GM21576 (cell line): Measurements from ENCODE around the gene MARCKS.

Experiments used
- ATAC-seq: cut with Tn5 transposase; IDR thresholded peaks from one replicate; pipeline ENCODE4 v1.9.1; 2021; ENCODE audit warnings: mild to moderate bottlenecking, moderate library complexity; ENCODE audit not compliant: unreplicated experiment

Gene MARCKS

DNA sequence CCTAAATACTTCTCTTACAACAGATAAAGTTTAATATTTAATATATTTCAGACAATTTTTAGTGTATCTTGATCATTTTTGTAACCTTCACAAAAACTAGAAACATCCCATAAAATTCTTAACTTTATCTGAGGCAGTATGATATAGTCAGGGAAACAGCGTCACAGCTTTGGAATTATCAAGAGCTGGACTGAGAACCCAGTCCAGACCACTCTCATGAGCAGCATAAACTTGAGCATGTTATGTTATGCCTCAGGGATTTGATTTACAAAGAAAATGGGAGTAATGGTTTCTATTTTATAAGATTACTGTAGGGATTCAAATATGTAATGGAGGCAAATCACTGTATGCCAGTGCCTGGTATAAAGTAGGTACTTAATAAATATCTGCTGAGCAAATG is 8.3 kb upstream of the MARCKS start:
- ATAC-seq = no peak

DNA sequence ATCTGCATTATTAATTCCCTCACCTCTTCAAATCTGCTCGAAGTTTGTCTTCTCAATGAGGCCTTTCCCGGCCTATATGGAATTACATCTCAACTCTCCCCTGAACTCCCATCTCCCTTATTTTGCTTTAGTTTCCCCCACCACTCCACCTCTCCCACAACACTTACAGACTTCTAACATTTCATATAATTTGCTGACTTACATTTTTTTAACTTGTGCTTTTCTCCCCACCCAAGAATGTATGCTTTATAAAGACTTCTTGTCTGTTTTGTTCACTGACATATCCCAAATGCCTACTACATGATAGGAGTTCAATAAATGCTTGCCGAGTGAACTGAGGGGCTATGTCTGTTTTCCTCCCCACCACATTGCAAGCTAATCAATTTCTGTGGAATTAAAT is 3.9 kb upstream of the MARCKS start:
- no peak for ATAC-seq

DNA sequence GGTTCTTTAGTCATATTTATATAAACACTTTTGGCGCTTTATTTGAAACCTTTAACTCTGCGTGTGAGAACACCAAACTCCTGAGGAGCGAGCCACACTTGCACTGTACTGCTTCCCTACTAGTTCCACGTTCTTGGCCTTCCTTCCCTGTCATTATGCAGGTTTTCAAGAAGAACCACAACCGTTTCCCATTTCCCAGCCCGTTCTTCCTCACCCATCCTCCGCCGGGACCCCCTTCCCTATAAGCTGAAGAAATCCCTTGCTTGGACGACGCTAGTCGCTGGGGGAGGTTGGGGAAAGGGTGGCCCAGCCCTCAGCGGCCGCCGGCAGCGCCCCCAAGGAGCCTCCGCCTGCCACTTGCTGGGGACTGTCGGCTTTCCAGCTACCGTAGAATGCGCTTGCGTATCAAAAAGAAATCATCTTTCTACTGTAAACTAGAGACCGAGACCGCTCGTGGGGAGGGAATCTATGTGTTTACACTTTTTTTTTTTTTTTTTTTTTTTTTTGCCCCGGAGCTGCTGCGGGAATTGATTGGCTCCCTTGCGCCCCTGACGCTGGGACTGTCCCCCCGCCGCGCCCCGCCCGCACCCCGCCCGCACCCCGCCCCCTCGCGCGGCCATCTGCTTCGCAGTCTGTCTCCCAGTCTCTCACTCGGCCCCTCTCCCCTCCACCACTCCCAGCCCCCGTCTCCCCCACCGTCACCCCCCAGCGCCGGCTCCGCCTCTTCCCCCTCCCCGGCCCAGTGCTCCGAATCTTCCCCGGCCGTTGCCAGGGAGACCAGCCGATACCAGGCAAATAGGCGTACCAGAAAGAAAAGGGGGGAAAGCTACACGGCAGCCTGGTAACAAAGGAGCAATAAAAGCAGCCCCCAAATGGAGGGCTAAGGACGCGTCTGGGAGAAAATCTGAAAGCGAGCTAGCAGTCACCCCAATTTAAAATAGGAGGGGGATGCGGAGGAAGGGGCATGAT is 2.3 kb upstream of the MARCKS start:
- ATAC-seq = peak; percentile 24

DNA sequence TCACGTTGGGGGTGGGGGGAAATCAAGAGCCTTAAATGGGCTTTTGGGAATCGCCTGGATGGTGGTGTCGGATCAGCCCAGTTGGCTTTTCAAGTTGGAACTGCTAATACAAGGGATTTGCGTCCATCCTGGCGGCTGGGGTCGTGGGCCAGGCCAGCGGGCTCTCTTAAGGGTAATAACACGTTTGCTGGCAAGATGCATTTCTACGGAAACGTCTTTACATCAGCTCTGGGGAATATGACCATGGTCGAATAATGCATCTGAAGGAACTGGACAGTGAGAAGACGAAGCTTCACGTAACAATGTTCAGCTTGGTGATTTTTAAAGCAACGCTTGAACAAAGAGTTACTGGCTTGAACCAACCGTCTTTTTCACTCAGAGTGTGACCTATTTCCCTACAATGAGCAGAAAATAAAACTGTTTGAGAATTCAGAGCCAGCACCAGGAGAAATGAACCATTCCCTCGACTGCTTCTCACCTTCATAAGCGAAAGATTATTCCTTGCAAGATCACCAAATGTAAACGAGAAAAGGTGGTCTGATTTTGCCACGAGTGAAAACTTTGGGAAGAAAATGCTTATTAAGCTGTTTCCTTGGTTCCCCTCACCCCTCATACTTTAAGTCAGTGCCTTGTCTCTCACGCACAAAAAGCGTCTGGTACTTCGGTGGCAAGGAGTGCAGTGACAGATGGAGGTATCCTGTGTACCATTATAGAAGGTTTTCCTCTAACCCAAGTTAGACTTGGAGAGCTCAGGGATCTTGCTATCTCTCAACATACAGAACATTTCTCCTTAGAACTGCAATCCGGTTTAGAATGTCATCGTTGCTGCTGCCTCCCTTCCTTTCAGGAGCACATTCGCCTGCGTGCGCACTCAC is 1.4 kb upstream of the MARCKS start:
- ATAC-seq = no peak

DNA sequence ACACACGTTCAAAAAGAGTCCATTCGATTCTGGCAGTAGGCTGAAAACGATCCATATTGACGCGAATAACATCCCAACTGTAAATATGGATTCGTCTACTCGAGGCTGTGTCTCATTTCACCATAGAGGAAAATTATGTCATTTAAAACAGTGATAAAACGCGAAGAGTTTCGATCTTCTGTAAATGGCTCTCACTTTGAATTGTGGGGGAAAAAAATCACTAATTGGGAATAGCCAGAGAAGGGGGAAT is 845 bp upstream of the MARCKS start:
- no peak for ATAC-seq

DNA sequence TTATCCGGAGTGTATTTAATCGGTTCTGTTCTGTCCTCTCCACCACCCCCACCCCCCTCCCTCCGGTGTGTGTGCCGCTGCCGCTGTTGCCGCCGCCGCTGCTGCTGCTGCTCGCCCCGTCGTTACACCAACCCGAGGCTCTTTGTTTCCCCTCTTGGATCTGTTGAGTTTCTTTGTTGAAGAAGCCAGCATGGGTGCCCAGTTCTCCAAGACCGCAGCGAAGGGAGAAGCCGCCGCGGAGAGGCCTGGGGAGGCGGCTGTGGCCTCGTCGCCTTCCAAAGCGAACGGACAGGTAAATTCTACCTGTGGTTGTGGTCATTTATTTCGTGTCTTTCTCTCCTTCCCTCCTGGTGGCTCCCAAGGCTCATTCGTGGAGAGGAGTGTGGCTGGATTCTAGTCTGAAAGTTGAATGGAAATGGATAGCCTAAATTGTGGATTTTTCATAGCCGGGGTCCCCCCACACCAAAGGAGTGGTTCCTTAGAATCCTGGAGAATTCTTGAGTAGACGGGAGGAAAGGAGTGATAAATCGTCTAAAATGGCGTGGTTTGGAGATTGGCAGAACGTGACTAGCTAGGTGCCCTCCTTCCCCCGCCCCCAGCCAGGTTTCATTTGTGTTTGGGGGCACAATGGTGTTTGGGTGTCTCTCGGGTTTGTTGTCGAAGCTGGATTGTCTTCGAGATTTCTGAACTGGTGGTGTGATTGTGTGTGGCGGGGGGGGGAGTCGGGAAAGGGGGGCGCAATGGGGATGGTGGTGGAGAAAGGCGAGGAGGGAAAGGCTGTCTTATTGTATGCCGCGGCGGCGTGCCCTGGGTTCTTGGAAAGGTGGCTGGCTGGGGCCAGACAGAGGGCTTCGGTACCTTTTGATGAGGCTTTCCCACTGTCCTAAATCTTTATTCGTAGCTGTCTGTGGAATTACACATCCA is 673 bp downstream of the MARCKS start:
- ATAC-seq = no peak

DNA sequence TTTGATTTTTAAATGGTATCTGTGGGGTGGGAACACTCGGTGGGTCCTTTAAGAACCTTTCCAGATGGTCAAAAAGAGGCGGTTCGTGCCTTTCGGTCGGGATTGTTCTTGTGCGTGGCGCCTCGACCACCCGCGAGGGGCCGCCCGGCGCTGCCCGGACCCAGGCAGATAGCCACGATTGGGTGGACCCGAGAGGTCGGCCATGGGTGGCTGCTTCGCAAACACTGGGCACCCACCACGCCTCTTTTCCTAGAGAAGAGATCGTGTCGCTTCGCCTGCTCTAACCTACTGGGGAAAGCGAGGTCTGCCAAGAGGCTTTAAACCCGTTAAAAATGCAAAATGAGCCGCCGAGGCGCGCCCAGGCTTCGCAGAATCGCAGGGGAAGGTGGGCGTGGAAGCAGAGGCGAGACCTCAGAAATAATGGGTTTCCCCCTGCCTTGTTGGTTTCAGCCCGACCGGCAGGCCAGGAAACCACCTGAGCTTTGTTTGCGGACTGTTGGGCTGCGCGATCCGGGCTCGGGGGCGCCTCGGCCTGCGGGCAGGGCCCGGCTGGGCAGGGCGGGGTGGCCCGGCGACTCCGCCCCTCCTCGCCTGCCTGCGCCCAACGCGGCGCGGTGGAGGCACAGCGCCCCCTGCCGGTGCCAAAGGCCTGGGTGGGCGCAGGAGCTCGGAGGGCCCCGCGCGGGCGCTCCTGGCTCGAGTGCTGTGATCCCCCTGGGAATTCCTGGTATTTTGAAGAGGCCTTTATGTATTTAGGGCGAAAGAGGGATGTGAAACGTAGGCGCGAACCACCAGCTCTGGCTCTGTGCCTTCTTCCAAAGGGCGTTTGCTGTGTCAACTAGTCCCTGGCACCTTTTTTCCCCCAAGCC is 1.6 kb downstream of the MARCKS start:
- peak; percentile 74 for ATAC-seq

DNA sequence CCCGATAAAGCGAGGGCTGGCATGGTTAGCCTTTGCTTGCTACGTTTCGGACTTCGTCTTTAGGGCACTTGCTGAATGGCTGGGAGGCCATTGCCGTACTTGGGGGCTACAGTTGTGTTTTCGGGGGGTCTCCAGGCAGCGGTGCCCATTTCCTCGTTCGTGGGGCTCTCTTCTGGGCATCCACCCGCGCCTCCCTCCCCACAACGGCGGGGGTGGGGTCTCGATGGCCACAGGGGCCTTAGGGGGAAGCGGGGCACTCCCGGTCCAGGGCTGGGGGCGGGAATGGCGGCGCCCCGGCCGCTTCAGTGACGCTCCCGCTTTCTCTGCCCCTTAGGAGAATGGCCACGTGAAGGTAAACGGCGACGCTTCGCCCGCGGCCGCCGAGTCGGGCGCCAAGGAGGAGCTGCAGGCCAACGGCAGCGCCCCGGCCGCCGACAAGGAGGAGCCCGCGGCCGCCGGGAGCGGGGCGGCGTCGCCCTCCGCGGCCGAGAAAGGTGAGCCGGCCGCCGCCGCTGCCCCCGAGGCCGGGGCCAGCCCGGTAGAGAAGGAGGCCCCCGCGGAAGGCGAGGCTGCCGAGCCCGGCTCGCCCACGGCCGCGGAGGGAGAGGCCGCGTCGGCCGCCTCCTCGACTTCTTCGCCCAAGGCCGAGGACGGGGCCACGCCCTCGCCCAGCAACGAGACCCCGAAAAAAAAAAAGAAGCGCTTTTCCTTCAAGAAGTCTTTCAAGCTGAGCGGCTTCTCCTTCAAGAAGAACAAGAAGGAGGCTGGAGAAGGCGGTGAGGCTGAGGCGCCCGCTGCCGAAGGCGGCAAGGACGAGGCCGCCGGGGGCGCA is 2.4 kb downstream of the MARCKS start:
- no peak for ATAC-seq

DNA sequence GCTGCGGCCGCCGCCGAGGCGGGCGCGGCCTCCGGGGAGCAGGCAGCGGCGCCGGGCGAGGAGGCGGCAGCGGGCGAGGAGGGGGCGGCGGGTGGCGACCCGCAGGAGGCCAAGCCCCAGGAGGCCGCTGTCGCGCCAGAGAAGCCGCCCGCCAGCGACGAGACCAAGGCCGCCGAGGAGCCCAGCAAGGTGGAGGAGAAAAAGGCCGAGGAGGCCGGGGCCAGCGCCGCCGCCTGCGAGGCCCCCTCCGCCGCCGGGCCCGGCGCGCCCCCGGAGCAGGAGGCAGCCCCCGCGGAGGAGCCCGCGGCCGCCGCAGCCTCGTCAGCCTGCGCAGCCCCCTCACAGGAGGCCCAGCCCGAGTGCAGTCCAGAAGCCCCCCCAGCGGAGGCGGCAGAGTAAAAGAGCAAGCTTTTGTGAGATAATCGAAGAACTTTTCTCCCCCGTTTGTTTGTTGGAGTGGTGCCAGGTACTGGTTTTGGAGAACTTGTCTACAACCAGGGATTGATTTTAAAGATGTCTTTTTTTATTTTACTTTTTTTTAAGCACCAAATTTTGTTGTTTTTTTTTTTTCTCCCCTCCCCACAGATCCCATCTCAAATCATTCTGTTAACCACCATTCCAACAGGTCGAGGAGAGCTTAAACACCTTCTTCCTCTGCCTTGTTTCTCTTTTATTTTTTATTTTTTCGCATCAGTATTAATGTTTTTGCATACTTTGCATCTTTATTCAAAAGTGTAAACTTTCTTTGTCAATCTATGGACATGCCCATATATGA is 3.2 kb downstream of the MARCKS start:
- no peak for ATAC-seq

DNA sequence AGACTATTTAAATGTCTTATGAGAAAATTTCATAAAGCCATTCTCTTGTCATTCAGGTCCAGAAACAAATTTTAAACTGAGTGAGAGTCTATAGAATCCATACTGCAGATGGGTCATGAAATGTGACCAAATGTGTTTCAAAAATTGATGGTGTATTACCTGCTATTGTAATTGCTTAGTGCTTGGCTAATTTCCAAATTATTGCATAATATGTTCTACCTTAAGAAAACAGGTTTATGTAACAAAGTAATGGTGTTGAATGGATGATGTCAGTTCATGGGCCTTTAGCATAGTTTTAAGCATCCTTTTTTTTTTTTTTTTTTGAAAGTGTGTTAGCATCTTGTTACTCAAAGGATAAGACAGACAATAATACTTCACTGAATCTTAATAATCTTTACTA is 5.0 kb downstream of the MARCKS start:
- no peak for ATAC-seq

DNA sequence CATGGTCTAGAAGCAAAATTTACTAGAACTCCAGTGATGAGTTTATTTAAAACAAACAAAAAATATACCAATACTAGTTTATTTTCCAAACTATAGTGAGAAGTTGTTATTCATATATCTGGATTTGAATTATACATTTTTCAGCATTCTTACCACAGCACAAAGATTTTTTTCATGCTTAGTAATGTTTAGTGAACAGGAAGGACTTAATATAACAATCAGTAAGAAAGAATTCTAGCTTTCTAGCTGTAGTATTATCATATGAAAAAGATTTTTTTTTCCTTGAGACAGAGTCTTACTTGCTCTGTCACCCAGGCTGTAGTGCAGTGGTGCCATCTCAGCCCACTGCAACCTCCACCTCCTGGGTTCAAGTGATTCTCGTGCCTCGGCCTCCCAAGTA is 13.8 kb downstream of the MARCKS start:
- ATAC-seq = no peak

DNA sequence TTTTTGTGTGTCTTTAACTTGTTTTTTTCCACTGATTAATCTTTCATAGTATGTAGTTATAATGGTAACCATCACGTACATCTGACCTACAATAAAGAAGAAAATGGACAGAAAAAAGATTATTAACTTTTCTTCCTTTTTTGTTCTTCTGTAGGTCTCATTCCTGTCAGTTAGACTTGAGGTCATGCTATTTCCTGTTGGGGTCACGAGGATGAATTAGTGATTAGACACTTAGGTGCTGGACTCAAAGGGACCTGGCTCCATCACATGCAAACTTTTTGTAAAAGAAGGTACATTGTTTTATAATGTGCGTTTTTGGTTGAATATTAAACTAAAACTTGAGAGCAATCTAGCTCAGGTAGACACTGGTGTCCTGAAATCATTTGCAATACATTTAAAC is 14.8 kb downstream of the MARCKS start:
- ATAC-seq = peak; percentile 34

DNA sequence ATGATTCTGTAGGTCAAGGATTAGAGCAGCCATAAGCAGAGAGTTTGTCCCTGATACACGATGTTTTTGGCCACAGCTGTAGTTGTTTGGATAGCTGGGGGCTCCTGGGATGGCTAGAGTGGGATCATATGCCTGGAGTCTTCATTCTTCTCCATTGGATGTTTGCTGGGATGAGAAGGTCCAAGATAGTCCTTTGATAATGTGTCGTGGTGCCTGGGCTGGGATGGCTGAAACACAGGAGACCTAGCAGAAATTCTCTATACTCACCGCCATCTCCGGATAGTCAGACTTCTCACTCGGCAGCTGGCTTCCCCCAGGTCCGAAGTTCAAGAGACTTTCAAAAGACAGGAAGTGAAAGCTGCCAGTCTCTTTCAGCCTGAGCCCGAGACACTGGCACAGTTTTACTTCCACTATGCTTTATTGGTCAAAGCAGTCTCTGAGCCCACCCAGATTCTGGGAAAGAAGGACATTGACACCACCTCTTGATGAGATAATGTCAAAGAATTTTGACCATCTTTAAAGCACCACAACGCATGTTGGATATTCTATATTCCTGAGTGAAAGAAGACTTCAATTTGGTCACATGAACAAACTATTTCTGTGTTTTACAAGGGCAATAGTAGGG is 16.0 kb downstream of the MARCKS start:
- ATAC-seq = peak; percentile 86

DNA sequence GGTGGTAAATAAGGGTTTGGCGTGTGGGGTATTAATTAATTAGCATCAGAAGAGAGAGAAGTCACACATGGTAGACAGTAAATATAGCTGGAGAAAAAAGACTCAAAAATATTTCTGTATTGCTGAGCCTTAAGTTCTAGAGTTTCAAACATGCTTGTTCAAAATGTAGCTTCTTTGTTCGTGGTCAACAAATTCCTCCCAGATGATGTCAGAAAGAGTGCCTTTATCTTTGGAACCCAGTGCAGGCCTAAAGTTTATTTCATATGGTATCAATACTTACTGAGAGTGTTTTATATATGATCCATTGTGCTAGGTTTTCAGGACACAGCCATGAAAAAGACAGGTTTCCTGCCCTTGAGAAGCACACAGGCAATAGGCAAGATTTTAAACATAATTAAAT is 18.3 kb downstream of the MARCKS start:
- no peak for ATAC-seq

DNA sequence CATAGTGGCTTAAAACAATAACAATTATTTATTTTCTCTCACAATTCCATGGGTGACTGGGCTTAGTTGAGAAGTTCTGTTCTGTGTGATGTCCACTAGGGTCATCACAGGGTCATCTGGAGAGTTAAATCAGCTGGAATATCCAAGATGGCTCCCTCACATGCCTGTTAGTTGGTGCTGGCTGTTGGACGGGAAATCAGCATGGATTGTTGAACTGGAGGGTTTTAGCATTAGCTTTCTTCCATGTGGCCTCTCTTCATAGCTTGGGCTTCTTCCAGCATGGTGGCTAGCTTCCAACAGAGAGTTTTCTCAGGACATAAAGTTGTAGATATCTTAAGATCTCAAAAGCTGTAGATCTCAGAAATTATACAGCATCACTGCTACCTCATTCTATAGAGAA is 19.6 kb downstream of the MARCKS start:
- no peak for ATAC-seq

DNA sequence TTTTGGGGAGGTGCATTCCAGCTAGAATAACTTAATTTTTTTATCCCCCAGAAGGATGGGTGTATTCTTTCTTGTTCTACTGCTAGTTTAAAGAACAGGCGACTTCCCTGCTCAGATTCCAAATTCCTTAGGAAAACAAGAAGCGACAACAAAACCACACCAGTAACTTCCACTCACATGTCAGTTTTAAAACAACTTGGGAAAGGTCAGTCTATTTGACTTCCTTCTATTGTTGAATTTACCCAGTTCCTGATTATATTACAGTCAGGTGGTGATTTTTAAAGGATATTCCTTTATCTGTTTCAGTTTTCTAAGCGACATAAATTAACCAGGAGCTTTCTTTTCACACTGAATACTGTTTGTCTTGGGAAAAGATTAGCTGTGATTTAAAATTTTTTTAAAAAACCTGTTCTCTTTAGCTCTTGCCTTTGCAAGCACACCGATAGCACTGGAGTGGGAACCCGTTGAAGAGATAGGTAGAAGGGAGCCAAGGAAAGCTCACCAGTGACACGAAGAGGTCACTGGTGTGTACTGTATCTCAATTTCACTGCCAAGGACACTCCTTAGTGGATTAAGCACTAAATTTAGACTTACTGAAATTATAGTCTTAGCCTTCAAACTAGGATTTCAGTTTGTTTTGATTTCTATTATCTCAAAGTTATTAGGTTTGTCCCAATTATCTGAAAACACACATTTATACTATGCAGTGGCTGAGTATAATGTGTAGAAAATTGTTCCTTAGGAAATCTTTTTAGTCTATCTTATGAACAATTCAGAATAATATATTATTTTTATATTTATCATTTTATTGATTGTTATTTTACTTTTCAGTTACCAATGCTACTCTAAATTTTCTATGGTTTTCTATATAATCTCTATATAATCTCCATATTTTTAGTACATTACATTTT is 22.3 kb downstream of the MARCKS start:
- ATAC-seq = peak; percentile 99

DNA sequence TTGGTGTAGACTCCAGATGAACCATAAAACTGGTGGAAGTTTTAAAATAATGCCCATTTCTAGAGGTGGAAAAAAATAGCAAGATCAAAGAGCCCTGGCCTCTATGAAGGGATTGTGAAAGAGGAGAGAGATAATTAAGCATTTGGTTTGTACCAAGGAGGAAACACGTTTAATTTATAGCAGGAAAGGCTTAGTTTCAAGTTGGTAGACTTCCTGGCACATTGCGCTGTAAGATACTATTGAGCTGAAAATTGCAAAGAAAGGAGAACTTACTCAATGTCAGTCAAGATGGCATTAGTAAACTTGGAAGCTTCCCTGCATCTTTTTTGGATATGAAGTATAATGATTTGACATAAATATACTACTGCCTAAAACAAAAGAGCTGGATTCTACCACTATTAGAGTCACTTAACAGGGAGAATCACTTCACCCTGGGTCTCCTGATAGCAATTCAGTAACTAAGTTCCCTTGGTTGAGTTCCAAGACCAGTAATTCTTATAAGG is 24.4 kb downstream of the MARCKS start:
- ATAC-seq = no peak
